Measurements from ENCODE around the gene KCNN3.

Gene KCNN3

GRCh38 chr1:154791292-154792166 is 78.6 kb downstream of the KCNN3 start:
- DNase-seq = no peak

- no peak for DNase-seq
Measured at GRCh38 chr1:154788886-154789285, 81.2 kb downstream of the KCNN3 start.

DNA sequence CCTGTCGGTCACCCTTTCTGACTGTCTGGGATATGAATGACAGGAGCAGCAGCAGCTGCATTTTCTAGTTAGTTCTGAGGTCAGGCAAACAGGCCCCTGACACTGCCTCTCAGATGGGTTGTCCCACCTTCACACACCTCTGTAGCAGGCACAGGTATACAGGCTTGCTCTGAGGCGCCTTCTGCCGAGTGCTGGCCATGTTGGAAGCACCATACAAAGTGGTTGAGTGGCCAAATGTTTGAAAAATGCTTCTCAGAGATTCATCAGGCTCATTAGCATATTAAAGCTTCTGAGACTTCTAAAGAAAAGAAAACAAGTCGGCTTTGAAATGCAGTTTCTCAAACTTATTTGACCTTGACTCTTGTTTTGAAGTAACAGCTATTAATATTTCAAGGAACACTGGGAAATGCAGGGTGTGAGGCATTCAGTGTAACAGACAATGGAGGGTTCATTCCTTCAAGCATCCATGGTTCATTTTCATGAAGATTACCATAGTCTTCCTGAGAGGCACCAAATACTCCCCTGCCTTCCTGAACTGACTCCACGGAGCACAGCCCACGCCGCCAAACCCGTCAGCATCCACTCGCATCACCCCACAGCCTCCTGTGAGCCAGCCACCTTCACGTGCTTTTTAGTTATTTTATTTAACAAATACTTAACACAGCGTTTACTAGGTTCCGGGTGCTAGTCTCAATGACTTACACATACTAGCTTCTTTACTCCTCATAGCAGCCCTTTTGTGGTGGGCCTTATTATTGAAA is 81.8 kb downstream of the KCNN3 start:
- no peak for DNase-seq

- no peak for DNase-seq
Measured at GRCh38 chr1:154786804-154787570, 83.1 kb downstream of the KCNN3 start.

DNA sequence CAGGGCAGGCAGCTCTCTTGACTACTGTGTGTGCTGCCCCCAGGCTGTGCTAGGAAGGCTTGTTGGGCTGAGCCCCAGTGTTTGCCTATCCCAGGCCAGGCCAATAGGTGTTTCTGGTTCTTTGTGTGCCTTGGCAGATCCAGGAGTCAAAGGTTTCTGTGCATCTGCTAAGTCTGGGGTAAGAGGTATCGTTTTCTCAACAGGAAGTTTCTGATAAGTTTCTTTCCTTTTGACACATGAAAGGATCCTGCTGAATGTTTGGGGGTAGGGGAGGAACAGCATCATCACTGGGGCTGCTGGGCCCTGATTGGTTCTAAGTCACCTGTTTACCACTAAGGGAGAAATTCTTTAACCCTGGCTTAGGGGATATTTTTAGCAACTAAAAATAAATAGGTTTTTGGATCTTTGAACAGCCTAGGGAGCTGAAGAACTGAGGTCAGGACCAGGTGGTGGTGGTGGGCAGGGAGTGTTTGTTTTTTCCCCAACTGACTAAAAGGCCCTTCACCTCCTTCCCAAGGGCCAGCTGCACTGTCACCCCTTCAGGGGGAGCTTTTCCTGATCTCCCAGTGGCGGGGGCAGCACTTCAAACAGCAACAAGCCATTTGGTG is 85.1 kb downstream of the KCNN3 start:
- no peak for DNase-seq

GRCh38 chr1:154784416-154784815 is 85.7 kb downstream of the KCNN3 start:
- no peak for DNase-seq

DNA sequence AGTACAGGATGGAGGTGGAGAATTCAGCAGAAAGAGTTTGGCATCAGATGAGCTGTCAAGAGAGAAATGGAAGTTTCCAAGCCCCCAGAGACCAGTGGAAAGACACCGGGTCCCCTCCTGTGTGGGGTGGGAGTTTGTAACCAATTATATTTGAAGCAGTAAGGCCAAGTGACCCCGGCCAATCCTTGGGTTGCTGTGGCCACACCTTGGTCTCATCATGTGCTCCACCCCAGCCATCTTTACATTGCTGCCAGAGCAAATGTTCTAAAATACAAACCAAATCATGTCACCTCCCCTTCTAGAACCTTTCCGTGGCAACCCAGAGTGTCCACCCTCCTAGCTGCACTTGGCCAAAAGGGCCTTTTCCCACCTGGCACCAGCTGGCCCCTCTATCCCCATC is 86.1 kb downstream of the KCNN3 start:
- no peak for DNase-seq

GRCh38 chr1:154780541-154780940 is 89.5 kb downstream of the KCNN3 start:
- no peak for DNase-seq

GRCh38 chr1:154779551-154780189 is 90.4 kb downstream of the KCNN3 start:
- DNase-seq = no peak

DNA sequence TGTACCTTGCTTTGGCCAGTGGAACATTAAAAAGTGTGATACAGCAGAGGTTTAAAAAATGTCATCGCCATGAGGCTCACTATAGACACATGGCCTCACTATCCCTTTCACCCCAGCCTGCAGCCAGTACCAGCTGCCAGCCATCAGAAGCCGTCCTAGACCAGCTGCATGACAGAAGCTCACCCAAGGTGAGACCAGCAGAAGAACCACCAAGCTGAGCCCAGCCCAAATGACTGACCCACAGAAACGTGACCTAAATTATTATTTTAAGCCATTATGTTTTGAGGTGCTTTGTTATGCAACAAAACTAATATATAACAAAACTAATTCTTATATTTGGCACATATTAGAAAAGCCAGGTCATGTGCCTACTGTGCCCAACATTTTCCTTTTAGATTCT is 91.1 kb downstream of the KCNN3 start:
- no peak for DNase-seq

DNA sequence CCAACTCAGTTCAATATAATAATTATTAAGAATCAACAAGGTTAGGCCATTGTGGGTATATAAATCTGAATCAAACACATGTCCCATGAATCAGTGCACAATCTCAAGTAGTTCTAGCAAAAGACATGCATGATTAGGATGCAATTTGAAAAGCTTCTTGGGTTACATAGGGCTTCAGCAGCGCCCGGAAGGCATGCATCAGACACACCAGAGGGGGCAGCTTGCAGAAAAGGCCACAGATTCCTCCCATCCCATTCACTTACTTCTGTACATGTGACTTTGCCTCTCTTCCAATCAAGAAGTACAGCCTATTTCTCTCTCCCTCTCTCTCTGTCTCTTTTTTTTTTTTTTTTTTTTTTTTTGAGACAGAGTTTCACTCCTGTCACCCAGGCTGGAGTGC is 91.8 kb downstream of the KCNN3 start:
- DNase-seq = no peak

- DNase-seq = no peak
Measured at GRCh38 chr1:154777781-154778180, 92.3 kb downstream of the KCNN3 start.

GRCh38 chr1:154777154-154777553 is 92.9 kb downstream of the KCNN3 start:
- no peak for DNase-seq

- DNase-seq = peak; percentile 34
Measured at GRCh38 chr1:154775621-154776605, 94.2 kb downstream of the KCNN3 start.

- no peak for DNase-seq
Measured at GRCh38 chr1:154774175-154774855, 95.8 kb downstream of the KCNN3 start.

- no peak for DNase-seq
Measured at GRCh38 chr1:154773551-154773950, 96.5 kb downstream of the KCNN3 start.

- no peak for DNase-seq
Measured at GRCh38 chr1:154772606-154773506, 97.2 kb downstream of the KCNN3 start.

GRCh38 chr1:154772056-154772455 is 98.0 kb downstream of the KCNN3 start:
- DNase-seq = no peak

GRCh38 chr1:154770897-154771594 is 99.0 kb downstream of the KCNN3 start:
- DNase-seq = no peak

Data from retina (tissue), 1 donor.